Smooth muscle cell (in vitro differentiated cells): ENCODE measurements around the gene ZNF439. TPM values are rescaled to one million over a fixed set of nuclear protein-coding genes. Genes with fewer than 3 reads are reported as not detected.
A peak's percentile ranks its signal among the peaks of the same experiment; 100 is the strongest.
"Not testable (repeated sequence)": the region's sequence is repeated elsewhere in the genome, so short reads cannot be mapped to it uniquely, and the experiment has no call there.

Experiments
- DNase-seq: peaks from one replicate; lab custom pipeline; 2025; ENCODE audit not compliant: unreplicated experiment; lab: John Stamatoyannopoulos, UW
- H2AFZ ChIP-seq: fragments of 200-600 bp; sonication (generic); 2 replicates; pipeline ENCODE4 v1.6.0; 2016; ENCODE audit warnings: antibody characterized with exemption, low read depth, mild to moderate bottlenecking
- H3F3A ChIP-seq: fragments of 200-600 bp; sonication (generic); 2 replicates; pipeline ENCODE4 v1.6.0; 2017; ENCODE audit warnings: antibody characterized with exemption, low read depth
- H3K27ac ChIP-seq: fragments of 200-600 bp; sonication (generic); 2 replicates; pipeline ENCODE4 v1.5.1; 2016; ENCODE audit warnings: low read depth, mild to moderate bottlenecking
- H3K27me3 ChIP-seq: fragments of 200-600 bp; sonication (generic); 2 replicates; pipeline ENCODE4 v1.6.1; 2016; ENCODE audit warnings: low read depth, mild to moderate bottlenecking
- H3K36me3 ChIP-seq: fragments of 200-600 bp; sonication (generic); 2 replicates; pipeline ENCODE4 v1.5.1; 2016; ENCODE audit warnings: low read depth
- H3K4me1 ChIP-seq: fragments of 200-600 bp; sonication (generic); 2 replicates; pipeline ENCODE4 v1.5.1; 2016; ENCODE audit warnings: low read depth
- H3K4me2 ChIP-seq: fragments of 200-600 bp; sonication (generic); 2 replicates; pipeline ENCODE4 v1.6.0; 2016; ENCODE audit warnings: mild to moderate bottlenecking
- H3K4me3 ChIP-seq: fragments of 200-600 bp; sonication (generic); 2 replicates; pipeline ENCODE4 v1.5.1; 2016; ENCODE audit warnings: mild to moderate bottlenecking
- H3K79me2 ChIP-seq: fragments of 200-600 bp; sonication (generic); 2 replicates; pipeline ENCODE4 v1.6.0; 2016; ENCODE audit warnings: low read depth, mild to moderate bottlenecking
- H3K9ac ChIP-seq: fragments of 200-600 bp; sonication (generic); 2 replicates; pipeline ENCODE4 v1.6.0; 2016; ENCODE audit warnings: low read depth
- H3K9me3 ChIP-seq: fragments of 200-600 bp; sonication (generic); replicated peaks from 2 replicates; pipeline ENCODE4 v1.5.1; 2016; ENCODE audit warnings: low read depth
- H4K20me1 ChIP-seq: fragments of 200-600 bp; sonication (generic); 2 replicates; pipeline ENCODE4 v1.6.0; 2016; ENCODE audit warnings: low read depth
- WGBS: methylation state at CpG from one replicate; pipeline ENCODE4 v1.1.7; 2016; ENCODE audit warnings: low lambda C conversion rate; 5-methylcytosine and 5-hydroxymethylcytosine counted together
- polyA plus RNA-seq: library from polyadenylated mRNA; unstranded; fragments of >200 nt; fragmentation: Nextera tagmentation; extraction: Ambion mirVana; gene quantifications from 2 replicates; pipeline ENCODE4 v1.2.1, GENCODE V29; 2016
- total RNA-seq: library from RNA; depleted of rRNA; stranded (reverse); fragments of >200 nt; gene quantifications from 2 replicates; pipeline ENCODE4 v1.2.3, GENCODE V29; 2014
- TF ChIP-seq, protein P1 (sequence below): fragments of 200-600 bp; sonication (generic); IDR thresholded peaks from 2 replicates; pipeline ENCODE4 v1.5.1; 2017; ENCODE audit warnings: borderline replicate concordance, mild to moderate bottlenecking, antibody characterized with exemption; ENCODE audit not compliant: insufficient read depth, poor library complexity, severe bottlenecking

ZNF439 gene
- total and polyA plus RNA-seq, 2 experiments from 2014 or later = 1.4 to 1.9 TPM

DNA sequence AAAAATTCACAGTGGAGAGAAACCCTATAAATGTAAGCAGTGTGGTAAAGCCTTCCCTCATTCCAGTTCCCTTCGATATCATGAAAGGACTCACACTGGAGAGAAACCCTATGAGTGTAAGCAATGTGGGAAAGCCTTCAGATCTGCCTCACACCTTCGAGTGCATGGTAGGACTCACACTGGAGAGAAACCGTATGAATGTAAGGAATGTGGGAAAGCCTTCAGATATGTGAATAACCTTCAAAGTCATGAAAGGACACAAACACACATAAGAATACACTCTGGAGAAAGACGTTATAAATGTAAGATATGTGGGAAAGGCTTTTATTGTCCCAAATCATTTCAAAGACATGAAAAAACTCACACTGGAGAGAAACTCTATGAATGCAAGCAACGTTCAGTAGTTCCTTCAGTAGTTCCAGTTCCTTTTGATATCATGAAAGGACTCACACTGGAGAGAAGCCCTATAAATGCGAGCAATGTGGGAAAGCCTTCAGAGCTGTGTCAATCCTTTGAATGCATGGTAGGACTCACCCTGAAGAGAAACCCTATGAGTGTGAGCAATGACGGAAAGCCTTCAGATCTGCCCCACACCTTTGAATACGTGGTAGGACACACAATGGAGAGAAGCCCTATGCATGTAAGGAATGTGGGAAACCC is 16.1 kb upstream of the ZNF439 start:
- 98% methylated on average over 8 of the region's 8 CpGs for WGBS
- Histone ChIP-seq H3K36me3 (peaks cover 48% of the 10 kb centered on the region), H3K9ac (no peak overlapping the region), H2AFZ (no peak overlapping the region), H3F3A (no peaks in the 10 kb centered on the region), H3K4me1 (no peaks in the 10 kb centered on the region), H3K4me2 (no peak overlapping the region), H3K27ac (no peak overlapping the region), H3K9me3 (peaks cover 51% of the 10 kb centered on the region), H3K79me2 (peaks cover 1% of the 10 kb centered on the region), H3K27me3 (no peaks in the 10 kb centered on the region), H3K4me3 (peak overlapping the region; percentile 13), H4K20me1 (no peaks in the 10 kb centered on the region)
- DNase-seq = no peak
- TF ChIP-seq, protein P1, sequence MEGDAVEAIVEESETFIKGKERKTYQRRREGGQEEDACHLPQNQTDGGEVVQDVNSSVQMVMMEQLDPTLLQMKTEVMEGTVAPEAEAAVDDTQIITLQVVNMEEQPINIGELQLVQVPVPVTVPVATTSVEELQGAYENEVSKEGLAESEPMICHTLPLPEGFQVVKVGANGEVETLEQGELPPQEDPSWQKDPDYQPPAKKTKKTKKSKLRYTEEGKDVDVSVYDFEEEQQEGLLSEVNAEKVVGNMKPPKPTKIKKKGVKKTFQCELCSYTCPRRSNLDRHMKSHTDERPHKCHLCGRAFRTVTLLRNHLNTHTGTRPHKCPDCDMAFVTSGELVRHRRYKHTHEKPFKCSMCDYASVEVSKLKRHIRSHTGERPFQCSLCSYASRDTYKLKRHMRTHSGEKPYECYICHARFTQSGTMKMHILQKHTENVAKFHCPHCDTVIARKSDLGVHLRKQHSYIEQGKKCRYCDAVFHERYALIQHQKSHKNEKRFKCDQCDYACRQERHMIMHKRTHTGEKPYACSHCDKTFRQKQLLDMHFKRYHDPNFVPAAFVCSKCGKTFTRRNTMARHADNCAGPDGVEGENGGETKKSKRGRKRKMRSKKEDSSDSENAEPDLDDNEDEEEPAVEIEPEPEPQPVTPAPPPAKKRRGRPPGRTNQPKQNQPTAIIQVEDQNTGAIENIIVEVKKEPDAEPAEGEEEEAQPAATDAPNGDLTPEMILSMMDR = no peak

DNA sequence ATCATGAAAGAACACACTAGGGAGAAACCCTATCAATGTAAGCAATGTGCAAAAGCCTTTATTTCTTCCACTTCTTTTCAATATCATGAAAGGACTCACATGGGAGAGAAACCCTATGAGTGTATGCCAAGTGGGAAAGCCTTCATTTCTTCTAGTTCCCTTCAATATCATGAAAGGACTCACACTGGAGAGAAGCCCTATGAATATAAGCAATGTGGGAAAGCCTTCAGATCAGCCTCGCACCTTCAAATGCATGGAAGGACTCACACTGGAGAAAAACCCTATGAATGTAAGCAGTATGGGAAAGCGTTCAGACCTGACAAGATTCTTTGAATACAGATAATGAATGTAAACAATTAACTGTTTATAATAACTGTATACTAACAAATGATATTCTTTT is 15.0 kb upstream of the ZNF439 start:
- H3K36me3 ChIP-seq = peaks cover 48% of the 10 kb centered on the region
- H3K79me2 ChIP-seq = no peaks in the 10 kb centered on the region
- TF ChIP-seq, protein P1 = no peak
- H3K9ac ChIP-seq = no peak overlapping the region
- H3K27ac ChIP-seq = no peak overlapping the region
- no peak overlapping the region for H3K4me2 ChIP-seq
- no peaks in the 10 kb centered on the region for H3F3A ChIP-seq
- no peak for DNase-seq
- H3K27me3 ChIP-seq = no peaks in the 10 kb centered on the region
- peaks cover 51% of the 10 kb centered on the region for H3K9me3 ChIP-seq
- no peak overlapping the region for H2AFZ ChIP-seq
- H4K20me1 ChIP-seq = no peaks in the 10 kb centered on the region
- H3K4me1 ChIP-seq = no peaks in the 10 kb centered on the region
- WGBS = 97% methylated on average over 2 of the region's 2 CpGs
- H3K4me3 ChIP-seq = peak overlapping the region; percentile 5

DNA sequence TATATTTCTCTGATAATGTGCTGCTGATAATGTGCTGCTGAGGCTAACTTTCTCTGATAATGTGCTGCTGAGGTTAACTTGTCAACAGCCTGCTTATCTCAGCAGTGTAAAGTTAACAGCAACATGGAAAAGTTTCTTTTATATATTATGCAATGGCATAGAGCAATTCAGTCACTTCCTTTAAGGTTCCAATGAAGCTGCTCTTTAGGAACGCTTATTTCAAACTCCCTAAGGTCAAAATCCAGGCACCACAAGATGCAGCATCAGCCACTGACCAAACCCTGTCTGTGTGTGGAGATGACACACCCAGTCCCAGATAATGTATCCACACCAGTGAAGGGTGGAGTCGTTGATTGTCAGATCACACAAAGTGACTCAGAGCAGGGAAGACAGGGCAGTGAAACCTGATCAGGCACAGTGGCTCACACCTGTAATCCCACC is 12.9 kb upstream of the ZNF439 start:
- not testable (repeated sequence) for H3K4me2 ChIP-seq, H3K9ac ChIP-seq, H4K20me1 ChIP-seq, H3K27me3 ChIP-seq, H3K4me3 ChIP-seq, H2AFZ ChIP-seq, H3K27ac ChIP-seq, DNase-seq, H3K4me1 ChIP-seq, H3K79me2 ChIP-seq, H3F3A ChIP-seq
- H3K9me3 ChIP-seq = peaks cover 40% of the 10 kb centered on the region
- peaks cover 36% of the 10 kb centered on the region for H3K36me3 ChIP-seq
- 81% methylated on average over 2 of the region's 2 CpGs for WGBS

DNA sequence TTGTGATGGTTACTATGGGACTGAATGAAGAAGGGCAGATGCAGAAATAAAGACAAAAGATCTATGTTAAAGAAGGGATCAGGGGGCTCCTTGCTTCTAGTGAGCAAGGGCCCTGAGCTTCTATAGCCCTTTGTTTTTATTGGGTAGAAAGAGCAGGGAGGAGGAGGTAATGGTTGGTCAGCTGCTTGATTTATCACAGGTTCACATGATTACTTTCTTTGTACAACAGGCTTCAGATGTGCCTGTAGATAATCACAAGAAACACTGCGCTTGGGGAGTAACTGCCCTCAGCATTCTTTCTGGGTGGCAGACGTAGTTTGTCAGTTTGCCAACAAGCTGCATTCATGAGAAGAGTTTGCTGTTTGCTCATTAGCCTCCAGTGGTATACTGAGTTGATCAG is 4.8 kb upstream of the ZNF439 start:
- Histone ChIP-seq H2AFZ (no peak overlapping the region), H3K36me3 (no peaks in the 10 kb centered on the region), H3K4me1 (no peaks in the 10 kb centered on the region), H3K79me2 (no peaks in the 10 kb centered on the region), H3K9ac (no peak overlapping the region), H3K27ac (no peak overlapping the region), H3K9me3 (no peaks in the 10 kb centered on the region), H3K27me3 (no peaks in the 10 kb centered on the region), H3K4me2 (no peak overlapping the region), H3F3A (no peaks in the 10 kb centered on the region), H4K20me1 (no peaks in the 10 kb centered on the region), H3K4me3 (no peak overlapping the region)
- 88% methylated on average over 2 of the region's 2 CpGs for WGBS
- TF ChIP-seq, protein P1 = no peak
- DNase-seq = no peak

DNA sequence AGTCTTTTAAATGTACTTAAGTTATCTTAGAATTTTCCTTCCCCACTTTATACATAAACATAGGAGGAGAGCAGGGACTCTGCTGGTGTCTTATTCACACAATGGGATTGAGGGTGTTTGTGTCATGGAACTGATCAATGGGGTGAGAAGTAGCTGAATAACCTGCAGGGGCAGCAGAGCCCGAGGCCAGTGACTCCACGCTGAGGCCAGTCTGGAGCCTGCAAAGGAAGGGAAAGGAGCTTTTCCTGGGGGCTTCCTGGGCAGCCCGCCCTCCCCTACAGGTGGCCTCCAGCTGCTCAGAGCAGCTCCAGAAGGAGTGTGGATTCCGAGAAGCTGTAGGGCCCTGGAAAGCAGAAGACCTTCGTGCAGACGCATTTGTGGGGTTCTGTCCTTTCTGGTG is 911 bp upstream of the ZNF439 start:
- not testable (repeated sequence) for H3K79me2 ChIP-seq, H2AFZ ChIP-seq, H3K4me1 ChIP-seq, H3K9me3 ChIP-seq, H3F3A ChIP-seq, DNase-seq, H3K27me3 ChIP-seq, H3K9ac ChIP-seq, H3K4me3 ChIP-seq, H3K36me3 ChIP-seq, H3K4me2 ChIP-seq, H3K27ac ChIP-seq, H4K20me1 ChIP-seq
- 60% methylated on average over 6 of the region's 6 CpGs for WGBS
